GM12878 (cell line): ENCODE results near the gene TEKT3. TPM values are rescaled to one million over a fixed set of nuclear protein-coding genes. Genes with fewer than 3 reads are reported as not detected.

Experiments
- ATAC-seq: fragments of 200-7000 bp; cut with Tn5 transposase; 3 replicates; pipeline ENCODE4 v1.9.1; 2020; ENCODE audit warnings: mild to moderate bottlenecking, moderate library complexity
- BruUV-seq: library from RNA; stranded (reverse); fragments of 400-500 nt; replicated peaks from 2 replicates; lab custom pipeline; 2021; lab: Mats Ljungman, UMichigan
- CTCF ChIA-PET: fragments of 300-600 bp; sonication (Branson Sonifier 250); formaldehyde crosslinking; extraction: SDS; loops from one replicate; lab custom pipeline; 2021; ENCODE audit warnings: inconsistent platforms; lab: Yijun Ruan, JAX
- POLR2A ChIA-PET: fragments of 350-600 bp; formaldehyde crosslinking; extraction: SDS; loops from one replicate; lab custom pipeline; 2021; ENCODE audit warnings: inconsistent platforms; lab: Charles Lee
- RAD21 ChIA-PET: fragments of 300-600 bp; sonication (Branson Sonifier 250); formaldehyde crosslinking; loops from one replicate; lab custom pipeline; 2023; ENCODE audit warnings: antibody characterized with exemption; ENCODE audit not compliant: unreplicated experiment; lab: Charles Lee
- SMC1A ChIA-PET: fragments of 300-600 bp; sonication (Branson Sonifier 250); formaldehyde crosslinking; loops from one replicate; lab custom pipeline; 2023; ENCODE audit not compliant: unreplicated experiment, uncharacterized antibody; lab: Charles Lee
- DNase-seq: peaks from one replicate; pipeline ENCODE4 v3.0.0-alpha.2; 2011; ENCODE audit warnings: low read depth, low spot score
- FAIRE-seq: peaks from 3 replicates; lab custom pipeline; 2011; peaks lifted over from hg19 to GRCh38; lab: Jason Lieb, UNC
- H2AFZ ChIP-seq: 2 replicates; pipeline ENCODE4 v1.6.0; 2011; ENCODE audit warnings: low read depth, low read length, control low read depth; ENCODE audit not compliant: control insufficient read depth
- H3K27ac ChIP-seq: 2 replicates; pipeline ENCODE4 v1.5.1; 2011; ENCODE audit warnings: control low read depth; ENCODE audit not compliant: control insufficient read depth, insufficient read depth
- H3K27me3 ChIP-seq, 2 experiments: replicated peaks in 1 of 2; 2 replicates each; pipeline versions ENCODE4 v1.6.0 to v1.6.1; 2011; ENCODE audit warnings: low read length in 1 of 2; ENCODE audit not compliant: control insufficient read depth in 2 of 2, insufficient read depth in 2 of 2
- H3K36me3 ChIP-seq, 2 experiments: 2 replicates each; pipeline ENCODE4 v1.5.1; 2011; ENCODE audit warnings: low read length in 1 of 2; ENCODE audit not compliant: control insufficient read depth in 2 of 2, insufficient read depth in 2 of 2
- H3K4me1 ChIP-seq: 2 replicates; pipeline ENCODE4 v1.6.1; 2011; ENCODE audit warnings: mild to moderate bottlenecking, low read length, moderate library complexity, mixed read lengths; ENCODE audit not compliant: control insufficient read depth, insufficient read depth
- H3K4me2 ChIP-seq: 2 replicates; pipeline ENCODE4 v1.6.0; 2011; ENCODE audit warnings: control low read depth; ENCODE audit not compliant: control insufficient read depth, insufficient read depth
- H3K4me3 ChIP-seq: fragments of 200-600 bp; sonication (generic); 2 replicates; pipeline ENCODE4 v1.5.1; 2016
- H3K79me2 ChIP-seq: 2 replicates; pipeline ENCODE4 v1.6.0; 2011; ENCODE audit warnings: low read length; ENCODE audit not compliant: control insufficient read depth, insufficient read depth
- H3K9ac ChIP-seq: 2 replicates; pipeline ENCODE4 v1.8.0; 2011; ENCODE audit warnings: low read length, control low read depth, mixed read lengths; ENCODE audit not compliant: control insufficient read depth, insufficient read depth
- H3K9me3 ChIP-seq: replicated peaks from 3 replicates; pipeline ENCODE4 v1.5.1; 2011; ENCODE audit warnings: mild to moderate bottlenecking, low read length; ENCODE audit not compliant: control insufficient read depth, insufficient read depth
- H4K20me1 ChIP-seq: 2 replicates; pipeline ENCODE4 v1.6.0; 2011; ENCODE audit not compliant: control insufficient read depth, insufficient read depth
- BACH1 ChIP-seq: fragments of 450-650 bp; IDR thresholded peaks from 2 replicates; pipeline ENCODE4 v1.6.1; 2017; ENCODE audit warnings: mild to moderate bottlenecking, borderline replicate concordance
- FOS ChIP-seq: IDR thresholded peaks from 3 replicates; pipeline ENCODE4 v1.6.1; 2011; ENCODE audit warnings: borderline replicate concordance; ENCODE audit not compliant: insufficient read length; ENCODE audit errors: extremely low read depth
- GATAD2B ChIP-seq: fragments of 450-650 bp; conservative IDR thresholded peaks from 2 replicates; pipeline ENCODE4 v1.6.1; 2017; ENCODE audit warnings: low read depth, mild to moderate bottlenecking, moderate library complexity
- JUNB ChIP-seq: IDR thresholded peaks from 2 replicates; pipeline ENCODE4 v1.6.1; 2016; ENCODE audit warnings: antibody characterized with exemption, mild to moderate bottlenecking
- MYC ChIP-seq: IDR thresholded peaks from 2 replicates; pipeline ENCODE4 v1.6.1; 2011; ENCODE audit warnings: mild to moderate bottlenecking, low read length, moderate library complexity, inconsistent platforms; ENCODE audit not compliant: insufficient read depth, insufficient replicate concordance, insufficient read length, severe bottlenecking
- NFIC ChIP-seq: IDR thresholded peaks from 2 replicates; pipeline ENCODE4 v1.6.1; 2012; ENCODE audit warnings: low read depth, mild to moderate bottlenecking, inconsistent platforms, low read length, moderate library complexity
- NR2C1 ChIP-seq: fragments of 450-650 bp; IDR thresholded peaks from 2 replicates; pipeline ENCODE4 v1.6.1; 2017; ENCODE audit warnings: antibody characterized with exemption, mild to moderate bottlenecking, moderate library complexity
- PML ChIP-seq: IDR thresholded peaks from 2 replicates; pipeline ENCODE4 v1.6.1; 2012; ENCODE audit warnings: low read length, inconsistent platforms
- RB1 ChIP-seq: fragments of 450-650 bp; formaldehyde crosslinking; IDR thresholded peaks from 2 replicates; pipeline ENCODE4 v1.6.1; 2017; ENCODE audit warnings: mild to moderate bottlenecking, borderline replicate concordance
- SKIL ChIP-seq: fragments of 450-650 bp; IDR thresholded peaks from 2 replicates; pipeline ENCODE4 v1.6.1; 2017; ENCODE audit warnings: mild to moderate bottlenecking, low read depth, inconsistent platforms; ENCODE audit not compliant: poor library complexity, severe bottlenecking
- SREBF2 ChIP-seq: IDR thresholded peaks from 2 replicates; pipeline ENCODE4 v1.6.1; 2012; ENCODE audit warnings: mild to moderate bottlenecking, low read length
- SUZ12 ChIP-seq: fragments of 200-600 bp; sonication (generic); IDR thresholded peaks from one replicate; pipeline ENCODE4 v1.6.1; 2018; ENCODE audit warnings: antibody characterized with exemption, mild to moderate bottlenecking; ENCODE audit not compliant: unreplicated experiment
- TCF12 ChIP-seq: IDR thresholded peaks from 2 replicates; pipeline ENCODE4 v1.6.1; 2011; ENCODE audit warnings: low read depth, mild to moderate bottlenecking, low read length
- ZBTB40 ChIP-seq: fragments of 450-650 bp; IDR thresholded peaks from 2 replicates; pipeline ENCODE4 v1.6.1; 2016; ENCODE audit warnings: mild to moderate bottlenecking, moderate library complexity, borderline replicate concordance
- WGBS: methylation state at CpG from one replicate; pipeline ENCODE4 v1.1.6; 2016; ENCODE audit warnings: low lambda C conversion rate; ENCODE audit not compliant: insufficient replicate concordance, insufficient coverage; ENCODE audit errors: missing lambda C conversion rate; 5-methylcytosine and 5-hydroxymethylcytosine counted together
- in situ Hi-C: fragments of 300-500 bp; cut with MboI; formaldehyde crosslinking; loops from 9 replicates; pipeline ENCODE4 v1.14.3; 2018; ENCODE audit warnings: mixed read lengths
- intact Hi-C: fragments of 100-400 bp; cut with micrococcal nuclease; formaldehyde crosslinking; loops from one replicate; pipeline ENCODE4 v1.14.2; 2022; ENCODE audit not compliant: unreplicated experiment
- polyA plus RNA-seq, 11 experiments: library from polyadenylated mRNA; depleted of rRNA in 4 of 11; unstranded in 6 of 11; stranded (reverse) in 5 of 11; fragments of >200 nt; fragmentation: Nextera tagmentation in 4 of 11; fragmentation: Illumina TruSeq in 1 of 11; extraction: Ambion mirVana in 4 of 11; extraction: Trizol in 1 of 11; gene quantifications; 1 replicate in 1 of 11; 2 replicates in 10 of 11; pipeline versions ENCODE4 v1.2.1 to v1.2.3, GENCODE V29; 2011 to 2016; ENCODE audit warnings: inconsistent platforms in 2 of 11, missing spikeins in 2 of 11, low read depth in 1 of 11
- total RNA-seq, 4 experiments: library from RNA; depleted of rRNA in 3 of 4; stranded (reverse); fragments of >200 nt in 3 of 4; fragmentation: Illumina TruSeq in 1 of 4; extraction: Trizol in 1 of 4; gene quantifications; 2 replicates each; pipeline versions ENCODE4 v1.2.1 to v1.2.3, GENCODE V29; 2013 to 2021
- TF ChIP-seq, protein P1 (sequence below): IDR thresholded peaks from 2 replicates; pipeline ENCODE4 v1.6.1; 2012; ENCODE audit warnings: low read depth, low read length, improper control_type of control experiment

The TEKT3 gene
- total and polyA plus RNA-seq, 10 of the 15 experiments (the other 5 are each of a cell fraction or from before 2014, with no cell fraction given) = 0.15 TPM; not detected in 9

DNA sequence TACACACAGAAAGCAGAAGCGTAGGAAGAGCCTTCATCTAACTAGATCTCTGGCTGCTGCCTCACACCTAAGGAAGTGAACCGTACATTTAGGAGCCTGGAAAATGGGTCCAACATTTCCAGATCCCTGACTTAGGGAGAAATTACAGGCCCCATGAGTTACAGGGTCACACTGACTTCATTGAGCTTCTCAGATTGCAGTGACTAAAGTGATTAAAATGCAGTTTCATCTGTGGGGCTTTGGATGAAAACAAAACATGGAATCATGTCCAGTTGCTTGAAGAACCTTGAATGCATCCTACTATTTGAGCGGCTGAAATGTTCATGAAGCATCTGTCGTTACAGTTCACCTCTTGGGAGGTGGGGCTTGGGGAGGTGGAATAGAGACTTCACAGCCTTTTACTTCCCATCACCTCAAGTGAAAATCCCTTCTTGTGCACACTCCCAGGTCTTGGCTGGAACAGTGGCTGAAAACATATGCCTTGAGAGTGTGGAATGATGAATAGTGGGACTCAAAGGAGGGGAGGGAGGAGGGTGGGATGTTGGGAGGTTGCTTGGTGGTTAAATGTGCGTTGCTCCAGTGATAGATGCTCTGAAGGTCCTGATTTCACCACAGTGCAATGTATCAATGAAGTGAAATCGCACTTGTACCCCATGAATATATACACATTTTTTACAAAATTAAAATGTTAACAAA lies 19.7 kb downstream of the TEKT3 start (continued):
- TF ChIP-seq PML (no peak), NFIC (no peak), FOS (no peak), GATAD2B (no peak), SUZ12 (no peak)
- TF ChIP-seq, all 136 proteins: peak for 0

- Histone ChIP-seq H3K4me2 (no peak overlapping the region), H4K20me1 (no peaks in the 10 kb centered on the region), H3K36me3 (no peaks in the 10 kb centered on the region), H3K27me3 (no peaks in the 10 kb centered on the region), H3K9me3 (no peaks in the 10 kb centered on the region), H2AFZ (no peak overlapping the region), H3K4me3 (no peak overlapping the region), H3K27ac (no peak overlapping the region), H3K9ac (no peak overlapping the region), H3K4me1 (no peaks in the 10 kb centered on the region), H3K79me2 (no peaks in the 10 kb centered on the region)
- in situ Hi-C loops (no loop called here), intact Hi-C loops (no loop called here)
- WGBS = 15% methylated on average over 5 of the region's 5 CpGs
- ATAC-seq = no peak
- no peak for FAIRE-seq
- ChIA-PET CTCF (no interaction called here), POLR2A (no interaction called here), SMC1A (no interaction called here), RAD21 (no interaction called here)
- DNase-seq = no peak
- no TSS peak for BruUV-seq
- TF ChIP-seq MYC (no peak), SKIL (no peak), RB1 (no peak), SREBF2 (no peak), ZBTB40 (no peak), JUNB (no peak), TCF12 (no peak), NR2C1 (no peak), BACH1 (no peak)
- TF ChIP-seq, protein P1, sequence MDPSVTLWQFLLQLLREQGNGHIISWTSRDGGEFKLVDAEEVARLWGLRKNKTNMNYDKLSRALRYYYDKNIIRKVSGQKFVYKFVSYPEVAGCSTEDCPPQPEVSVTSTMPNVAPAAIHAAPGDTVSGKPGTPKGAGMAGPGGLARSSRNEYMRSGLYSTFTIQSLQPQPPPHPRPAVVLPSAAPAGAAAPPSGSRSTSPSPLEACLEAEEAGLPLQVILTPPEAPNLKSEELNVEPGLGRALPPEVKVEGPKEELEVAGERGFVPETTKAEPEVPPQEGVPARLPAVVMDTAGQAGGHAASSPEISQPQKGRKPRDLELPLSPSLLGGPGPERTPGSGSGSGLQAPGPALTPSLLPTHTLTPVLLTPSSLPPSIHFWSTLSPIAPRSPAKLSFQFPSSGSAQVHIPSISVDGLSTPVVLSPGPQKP = no peak
Measured at GRCh38 chr17:15319452-15320010, 21.9 kb downstream of the TEKT3 start.
